Measurements from ENCODE around the gene C6orf62. TPM values are rescaled to one million over a fixed set of nuclear protein-coding genes. Genes with fewer than 3 reads are reported as not detected.
A peak's percentile ranks its signal among the peaks of the same experiment; 100 is the strongest.
"Not testable (repeated sequence)": the region's sequence is repeated elsewhere in the genome, so short reads cannot be mapped to it uniquely, and the experiment has no call there.

C6orf62 gene
- total RNA-seq, 1 experiment from 2014 or later, result 86.4 TPM

DNA sequence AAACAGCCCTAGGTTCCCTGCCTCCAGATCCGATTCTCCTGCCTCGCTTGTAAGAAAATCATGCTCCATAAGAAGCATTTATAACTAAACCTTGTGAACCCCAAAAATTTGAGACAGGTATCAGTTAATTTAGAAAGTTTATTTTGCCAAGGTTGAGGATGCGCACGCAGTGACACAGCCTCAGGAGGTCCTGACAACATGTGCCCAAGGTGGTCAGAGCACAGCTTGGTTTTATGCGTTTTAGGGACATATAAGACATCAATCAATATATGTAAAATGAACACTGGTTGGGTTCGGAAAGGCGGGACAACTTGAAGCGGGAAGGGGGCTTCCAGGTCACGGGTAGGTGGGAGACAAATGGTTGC is 50.0 kb downstream of the C6orf62 start (continued):
- TF ChIP-seq, protein P1, sequence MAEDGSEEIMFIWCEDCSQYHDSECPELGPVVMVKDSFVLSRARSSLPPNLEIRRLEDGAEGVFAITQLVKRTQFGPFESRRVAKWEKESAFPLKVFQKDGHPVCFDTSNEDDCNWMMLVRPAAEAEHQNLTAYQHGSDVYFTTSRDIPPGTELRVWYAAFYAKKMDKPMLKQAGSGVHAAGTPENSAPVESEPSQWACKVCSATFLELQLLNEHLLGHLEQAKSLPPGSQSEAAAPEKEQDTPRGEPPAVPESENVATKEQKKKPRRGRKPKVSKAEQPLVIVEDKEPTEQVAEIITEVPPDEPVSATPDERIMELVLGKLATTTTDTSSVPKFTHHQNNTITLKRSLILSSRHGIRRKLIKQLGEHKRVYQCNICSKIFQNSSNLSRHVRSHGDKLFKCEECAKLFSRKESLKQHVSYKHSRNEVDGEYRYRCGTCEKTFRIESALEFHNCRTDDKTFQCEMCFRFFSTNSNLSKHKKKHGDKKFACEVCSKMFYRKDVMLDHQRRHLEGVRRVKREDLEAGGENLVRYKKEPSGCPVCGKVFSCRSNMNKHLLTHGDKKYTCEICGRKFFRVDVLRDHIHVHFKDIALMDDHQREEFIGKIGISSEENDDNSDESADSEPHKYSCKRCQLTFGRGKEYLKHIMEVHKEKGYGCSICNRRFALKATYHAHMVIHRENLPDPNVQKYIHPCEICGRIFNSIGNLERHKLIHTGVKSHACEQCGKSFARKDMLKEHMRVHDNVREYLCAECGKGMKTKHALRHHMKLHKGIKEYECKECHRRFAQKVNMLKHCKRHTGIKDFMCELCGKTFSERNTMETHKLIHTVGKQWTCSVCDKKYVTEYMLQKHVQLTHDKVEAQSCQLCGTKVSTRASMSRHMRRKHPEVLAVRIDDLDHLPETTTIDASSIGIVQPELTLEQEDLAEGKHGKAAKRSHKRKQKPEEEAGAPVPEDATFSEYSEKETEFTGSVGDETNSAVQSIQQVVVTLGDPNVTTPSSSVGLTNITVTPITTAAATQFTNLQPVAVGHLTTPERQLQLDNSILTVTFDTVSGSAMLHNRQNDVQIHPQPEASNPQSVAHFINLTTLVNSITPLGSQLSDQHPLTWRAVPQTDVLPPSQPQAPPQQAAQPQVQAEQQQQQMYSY (CRISPR knock-in tag; IDR thresholded peaks at IDR 0.05), result no peak
- TF ChIP-seq JUN (CRISPR knock-in tag; IDR thresholded peaks at IDR 0.05), result no peak
- TF ChIP-seq, protein P2, sequence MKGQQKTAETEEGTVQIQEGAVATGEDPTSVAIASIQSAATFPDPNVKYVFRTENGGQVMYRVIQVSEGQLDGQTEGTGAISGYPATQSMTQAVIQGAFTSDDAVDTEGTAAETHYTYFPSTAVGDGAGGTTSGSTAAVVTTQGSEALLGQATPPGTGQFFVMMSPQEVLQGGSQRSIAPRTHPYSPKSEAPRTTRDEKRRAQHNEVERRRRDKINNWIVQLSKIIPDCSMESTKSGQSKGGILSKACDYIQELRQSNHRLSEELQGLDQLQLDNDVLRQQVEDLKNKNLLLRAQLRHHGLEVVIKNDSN (CRISPR knock-in tag; IDR thresholded peaks at IDR 0.05), result no peak
- TF ChIP-seq, protein P3, sequence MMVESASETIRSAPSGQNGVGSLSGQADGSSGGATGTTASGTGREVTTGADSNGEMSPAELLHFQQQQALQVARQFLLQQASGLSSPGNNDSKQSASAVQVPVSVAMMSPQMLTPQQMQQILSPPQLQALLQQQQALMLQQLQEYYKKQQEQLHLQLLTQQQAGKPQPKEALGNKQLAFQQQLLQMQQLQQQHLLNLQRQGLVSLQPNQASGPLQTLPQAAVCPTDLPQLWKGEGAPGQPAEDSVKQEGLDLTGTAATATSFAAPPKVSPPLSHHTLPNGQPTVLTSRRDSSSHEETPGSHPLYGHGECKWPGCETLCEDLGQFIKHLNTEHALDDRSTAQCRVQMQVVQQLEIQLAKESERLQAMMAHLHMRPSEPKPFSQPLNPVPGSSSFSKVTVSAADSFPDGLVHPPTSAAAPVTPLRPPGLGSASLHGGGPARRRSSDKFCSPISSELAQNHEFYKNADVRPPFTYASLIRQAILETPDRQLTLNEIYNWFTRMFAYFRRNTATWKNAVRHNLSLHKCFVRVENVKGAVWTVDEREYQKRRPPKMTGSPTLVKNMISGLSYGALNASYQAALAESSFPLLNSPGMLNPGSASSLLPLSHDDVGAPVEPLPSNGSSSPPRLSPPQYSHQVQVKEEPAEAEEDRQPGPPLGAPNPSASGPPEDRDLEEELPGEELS (CRISPR knock-in tag; IDR thresholded peaks at IDR 0.05), result no peak
- TF ChIP-seq ATF1 (CRISPR knock-in tag; IDR thresholded peaks at IDR 0.05), result no peak
- no peak for TF ChIP-seq ZNF232 (CRISPR knock-in tag; IDR thresholded peaks at IDR 0.05)
- TF ChIP-seq, protein P4, sequence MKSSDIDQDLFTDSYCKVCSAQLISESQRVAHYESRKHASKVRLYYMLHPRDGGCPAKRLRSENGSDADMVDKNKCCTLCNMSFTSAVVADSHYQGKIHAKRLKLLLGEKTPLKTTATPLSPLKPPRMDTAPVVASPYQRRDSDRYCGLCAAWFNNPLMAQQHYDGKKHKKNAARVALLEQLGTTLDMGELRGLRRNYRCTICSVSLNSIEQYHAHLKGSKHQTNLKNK (CRISPR knock-in tag; IDR thresholded peaks at IDR 0.05), result no peak
- TF ChIP-seq, protein P5, sequence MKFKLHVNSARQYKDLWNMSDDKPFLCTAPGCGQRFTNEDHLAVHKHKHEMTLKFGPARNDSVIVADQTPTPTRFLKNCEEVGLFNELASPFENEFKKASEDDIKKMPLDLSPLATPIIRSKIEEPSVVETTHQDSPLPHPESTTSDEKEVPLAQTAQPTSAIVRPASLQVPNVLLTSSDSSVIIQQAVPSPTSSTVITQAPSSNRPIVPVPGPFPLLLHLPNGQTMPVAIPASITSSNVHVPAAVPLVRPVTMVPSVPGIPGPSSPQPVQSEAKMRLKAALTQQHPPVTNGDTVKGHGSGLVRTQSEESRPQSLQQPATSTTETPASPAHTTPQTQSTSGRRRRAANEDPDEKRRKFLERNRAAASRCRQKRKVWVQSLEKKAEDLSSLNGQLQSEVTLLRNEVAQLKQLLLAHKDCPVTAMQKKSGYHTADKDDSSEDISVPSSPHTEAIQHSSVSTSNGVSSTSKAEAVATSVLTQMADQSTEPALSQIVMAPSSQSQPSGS (CRISPR knock-in tag; IDR thresholded peaks at IDR 0.05; ENCODE audit: borderline replicate concordance, low read depth), result no peak
- TF ChIP-seq IRF2 (CRISPR knock-in tag; IDR thresholded peaks at IDR 0.05; ENCODE audit: borderline replicate concordance, low read depth), result no peak

DNA sequence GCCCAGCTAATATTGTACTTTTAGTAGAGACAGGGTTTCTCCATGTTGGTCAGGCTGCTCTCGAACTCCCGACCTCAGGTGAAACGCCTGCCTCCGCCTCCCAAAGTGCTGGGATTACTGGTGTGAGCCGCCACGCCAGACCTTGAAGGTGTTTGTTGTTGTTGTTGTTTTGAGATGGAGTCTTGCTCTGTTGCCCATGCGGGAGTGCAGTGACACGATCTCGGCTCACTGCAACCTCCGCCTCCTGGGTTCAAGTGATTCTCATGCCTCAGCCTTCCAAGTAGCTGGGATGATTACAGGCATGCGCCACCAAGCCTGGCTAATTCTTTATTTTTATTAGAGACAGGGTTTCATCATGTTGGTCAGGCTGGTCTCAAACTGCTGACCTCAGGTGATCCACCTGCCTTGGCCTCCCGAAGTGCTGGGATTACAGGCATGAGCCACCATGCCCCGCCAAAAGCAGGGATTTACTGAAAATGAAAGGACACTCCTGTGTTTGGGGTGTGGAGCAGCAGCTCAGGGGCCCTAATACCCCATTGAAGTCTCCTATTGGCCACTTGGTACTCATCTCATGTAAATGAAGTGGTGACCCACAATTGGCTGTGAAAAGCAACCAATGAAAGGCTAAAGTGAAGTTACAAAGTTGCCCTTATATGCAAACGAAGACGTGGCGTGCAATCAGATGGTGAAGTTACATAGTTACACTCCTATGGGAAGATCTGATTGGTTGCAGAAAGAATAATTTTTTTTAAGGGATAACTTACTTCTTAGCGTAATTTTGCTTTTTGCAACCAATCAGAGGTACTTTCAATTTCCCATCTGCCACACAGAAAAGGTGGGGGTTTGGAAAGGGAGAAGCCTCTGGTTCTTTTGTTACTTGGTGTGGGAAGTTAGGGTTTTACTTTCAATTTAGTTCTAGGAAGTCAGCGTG is 50.6 kb downstream of the C6orf62 start:
- H3K27ac Mint-ChIP-seq; CTCF ChIA-PET; H3K27me3 Mint-ChIP-seq (ENCODE audit: low read depth); ATAC-seq; POLR2A ChIA-PET; DNase-seq (ENCODE audit: low spot score): not testable (repeated sequence)
- Mint-ChIP-seq H3K9me3 (peaks cover 41% of the 10 kb centered on the region), H3K4me3 (peak overlapping the region; percentile 85), H3K36me3 (peaks cover 69% of the 10 kb centered on the region), H3K4me1 (peaks cover 25% of the 10 kb centered on the region)

DNA sequence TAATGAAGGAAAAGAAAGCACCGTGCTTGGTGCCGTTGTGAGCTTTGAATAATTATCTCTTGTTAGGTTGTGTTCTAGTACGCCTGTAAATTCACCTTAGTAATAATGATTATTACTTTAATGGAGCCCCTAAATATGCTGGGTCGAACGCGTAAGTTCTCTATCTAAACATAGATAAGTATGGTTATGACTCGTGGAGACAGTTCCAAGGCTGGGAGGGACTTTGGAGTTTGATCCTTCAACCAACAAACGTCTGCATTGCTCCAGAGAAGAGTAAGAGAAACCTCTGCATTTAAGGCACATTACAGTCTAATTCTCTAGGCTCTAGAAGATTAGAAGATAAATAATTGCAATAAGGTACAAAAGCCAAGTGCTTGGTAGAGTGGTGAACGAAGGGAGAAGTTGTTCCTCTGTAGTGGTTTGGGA is 51.6 kb downstream of the C6orf62 start:
- no peak for DNase-seq (ENCODE audit: low spot score)
- ATAC-seq, result no peak
- H3K9me3 Mint-ChIP-seq, result peaks cover 34% of the 10 kb centered on the region
- POLR2A ChIA-PET, result interaction anchor here (0.9 to 2.4 kb wide), 7 partner anchors 16 to 172 kb away, joined by 3 to 22 read pairs (median 5); partner anchors contain the start of genes ALDH5A1 and KIAA0319
- peak overlapping the region; percentile 100 for H3K27ac Mint-ChIP-seq
- CTCF ChIA-PET, result interaction anchor here (0.8 to 2.2 kb wide), 8 partner anchors 15 to 351 kb away, joined by 3 to 19 read pairs (median 12); partner anchors contain the start of gene KIAA0319
- H3K4me3 Mint-ChIP-seq, result peak overlapping the region; percentile 85
- peaks cover 70% of the 10 kb centered on the region for H3K36me3 Mint-ChIP-seq
- peaks cover 25% of the 10 kb centered on the region for H3K4me1 Mint-ChIP-seq
- peaks cover 6% of the 10 kb centered on the region; the same call in 1 of the 2 replicates for H3K27me3 Mint-ChIP-seq (ENCODE audit: low read depth)
- TF ChIP-seq ATF1 (CRISPR knock-in tag; IDR thresholded peaks at IDR 0.05) (no peak), ZNF232 (CRISPR knock-in tag; IDR thresholded peaks at IDR 0.05) (no peak), MXD4 (CRISPR knock-in tag; IDR thresholded peaks at IDR 0.05; ENCODE audit: borderline replicate concordance) (no peak), CREB1 (CRISPR knock-in tag; IDR thresholded peaks at IDR 0.05) (no peak)
- TF ChIP-seq, protein P6, sequence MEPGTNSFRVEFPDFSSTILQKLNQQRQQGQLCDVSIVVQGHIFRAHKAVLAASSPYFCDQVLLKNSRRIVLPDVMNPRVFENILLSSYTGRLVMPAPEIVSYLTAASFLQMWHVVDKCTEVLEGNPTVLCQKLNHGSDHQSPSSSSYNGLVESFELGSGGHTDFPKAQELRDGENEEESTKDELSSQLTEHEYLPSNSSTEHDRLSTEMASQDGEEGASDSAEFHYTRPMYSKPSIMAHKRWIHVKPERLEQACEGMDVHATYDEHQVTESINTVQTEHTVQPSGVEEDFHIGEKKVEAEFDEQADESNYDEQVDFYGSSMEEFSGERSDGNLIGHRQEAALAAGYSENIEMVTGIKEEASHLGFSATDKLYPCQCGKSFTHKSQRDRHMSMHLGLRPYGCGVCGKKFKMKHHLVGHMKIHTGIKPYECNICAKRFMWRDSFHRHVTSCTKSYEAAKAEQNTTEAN (CRISPR knock-in tag; IDR thresholded peaks at IDR 0.05), result no peak
- TF ChIP-seq, protein P1 (CRISPR knock-in tag; IDR thresholded peaks at IDR 0.05), result no peak
- TF ChIP-seq, protein P7, sequence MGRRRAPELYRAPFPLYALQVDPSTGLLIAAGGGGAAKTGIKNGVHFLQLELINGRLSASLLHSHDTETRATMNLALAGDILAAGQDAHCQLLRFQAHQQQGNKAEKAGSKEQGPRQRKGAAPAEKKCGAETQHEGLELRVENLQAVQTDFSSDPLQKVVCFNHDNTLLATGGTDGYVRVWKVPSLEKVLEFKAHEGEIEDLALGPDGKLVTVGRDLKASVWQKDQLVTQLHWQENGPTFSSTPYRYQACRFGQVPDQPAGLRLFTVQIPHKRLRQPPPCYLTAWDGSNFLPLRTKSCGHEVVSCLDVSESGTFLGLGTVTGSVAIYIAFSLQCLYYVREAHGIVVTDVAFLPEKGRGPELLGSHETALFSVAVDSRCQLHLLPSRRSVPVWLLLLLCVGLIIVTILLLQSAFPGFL (CRISPR knock-in tag; IDR thresholded peaks at IDR 0.05; ENCODE audit: borderline replicate concordance), result no peak
- TF ChIP-seq, protein P8, sequence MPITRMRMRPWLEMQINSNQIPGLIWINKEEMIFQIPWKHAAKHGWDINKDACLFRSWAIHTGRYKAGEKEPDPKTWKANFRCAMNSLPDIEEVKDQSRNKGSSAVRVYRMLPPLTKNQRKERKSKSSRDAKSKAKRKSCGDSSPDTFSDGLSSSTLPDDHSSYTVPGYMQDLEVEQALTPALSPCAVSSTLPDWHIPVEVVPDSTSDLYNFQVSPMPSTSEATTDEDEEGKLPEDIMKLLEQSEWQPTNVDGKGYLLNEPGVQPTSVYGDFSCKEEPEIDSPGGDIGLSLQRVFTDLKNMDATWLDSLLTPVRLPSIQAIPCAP (CRISPR knock-in tag; IDR thresholded peaks at IDR 0.05), result no peak
